ENCODE data around the gene EYS. TPM values are rescaled to one million over a fixed set of nuclear protein-coding genes. Genes with fewer than 3 reads are reported as not detected.

EYS gene
- polyA plus RNA-seq, 2 of the 4 experiments (the other 2 are of a cell fraction), result 0.03 to 0.06 TPM

DNA sequence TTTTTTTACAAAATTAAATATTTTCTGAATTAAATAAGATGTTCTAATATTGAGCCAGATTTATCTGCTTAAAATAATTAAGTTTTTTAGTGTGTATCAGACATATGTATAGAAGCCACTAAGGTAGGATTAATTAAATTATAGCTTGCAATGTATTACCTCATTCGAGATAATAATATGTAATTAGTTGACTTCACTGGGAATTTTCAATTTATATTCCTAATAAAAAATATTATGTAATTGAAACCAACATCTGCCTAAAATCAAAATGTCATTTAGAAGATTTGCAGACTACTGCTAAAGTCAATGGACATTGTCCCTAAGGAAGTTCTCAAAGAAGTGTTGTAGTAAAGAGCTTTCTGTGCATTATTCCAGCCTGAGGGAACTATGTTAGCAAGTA is 254.7 kb downstream of the EYS start:
- 6% methylated on average over 1 of the region's 1 CpG for WGBS (ENCODE audit: missing lambda C conversion rate)
- ATAC-seq (no peak), DNase-seq (ENCODE audit: low read depth in 1 of 2, low spot score in 1 of 2) (no peak), FAIRE-seq (no peak)
- ChIA-PET POLR2A (no interaction called here), CTCF (no interaction called here)
- no peak overlapping the region for H3K27ac ChIP-seq
- no peak overlapping the region for H3K4me2 ChIP-seq
- no peaks in the 10 kb centered on the region for H3K4me1 ChIP-seq
- no peaks in the 10 kb centered on the region for H3K9me3 ChIP-seq
- TF ChIP-seq, protein P1, sequence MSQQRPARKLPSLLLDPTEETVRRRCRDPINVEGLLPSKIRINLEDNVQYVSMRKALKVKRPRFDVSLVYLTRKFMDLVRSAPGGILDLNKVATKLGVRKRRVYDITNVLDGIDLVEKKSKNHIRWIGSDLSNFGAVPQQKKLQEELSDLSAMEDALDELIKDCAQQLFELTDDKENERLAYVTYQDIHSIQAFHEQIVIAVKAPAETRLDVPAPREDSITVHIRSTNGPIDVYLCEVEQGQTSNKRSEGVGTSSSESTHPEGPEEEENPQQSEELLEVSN (IDR thresholded peaks at IDR 0.05; ENCODE audit: borderline replicate concordance, low read depth), result no peak
- TF ChIP-seq BHLHE40 (IDR thresholded peaks at IDR 0.05; ENCODE audit: low read depth, low read length) (no peak), CBX8 (IDR thresholded peaks at IDR 0.05) (no peak), EP300 (IDR thresholded peaks at IDR 0.05) (no peak), FOSB (CRISPR knock-in tag; IDR thresholded peaks at IDR 0.05) (no peak), RFX5 (IDR thresholded peaks at IDR 0.05) (no peak), TP53 (CRISPR knock-in tag; IDR thresholded peaks at IDR 0.05) (no peak), HOXA7 (CRISPR knock-in tag; IDR thresholded peaks at IDR 0.05) (no peak), MAFK (IDR thresholded peaks at IDR 0.05; ENCODE audit: partially characterized antibody) (no peak), SMC3 (IDR thresholded peaks at IDR 0.05) (no peak), CHD4 (IDR thresholded peaks at IDR 0.05; ENCODE audit: borderline replicate concordance) (no peak), ZNF302 (CRISPR knock-in tag; IDR thresholded peaks at IDR 0.05) (no peak), EHMT2 (IDR thresholded peaks at IDR 0.05; ENCODE audit: low read depth) (no peak), GATA3 (IDR thresholded peaks at IDR 0.05; ENCODE audit: borderline replicate concordance) (no peak), NR3C1 (IDR thresholded peaks at IDR 0.05) (no peak)
- TF ChIP-seq, protein P2, sequence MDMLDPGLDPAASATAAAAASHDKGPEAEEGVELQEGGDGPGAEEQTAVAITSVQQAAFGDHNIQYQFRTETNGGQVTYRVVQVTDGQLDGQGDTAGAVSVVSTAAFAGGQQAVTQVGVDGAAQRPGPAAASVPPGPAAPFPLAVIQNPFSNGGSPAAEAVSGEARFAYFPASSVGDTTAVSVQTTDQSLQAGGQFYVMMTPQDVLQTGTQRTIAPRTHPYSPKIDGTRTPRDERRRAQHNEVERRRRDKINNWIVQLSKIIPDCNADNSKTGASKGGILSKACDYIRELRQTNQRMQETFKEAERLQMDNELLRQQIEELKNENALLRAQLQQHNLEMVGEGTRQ (IDR thresholded peaks at IDR 0.05), result no peak
- H3K4me3 ChIP-seq, result no peak overlapping the region

- Histone ChIP-seq H3K4me1 (no peaks in the 10 kb centered on the region), H3K4me3 (no peak overlapping the region), H3K4me2 (no peak overlapping the region), H3K9me3 (no peaks in the 10 kb centered on the region), H3K27ac (no peak overlapping the region)
- TF ChIP-seq FOSB (CRISPR knock-in tag; IDR thresholded peaks at IDR 0.05), result no peak
- TF ChIP-seq POLR2AphosphoS2 (conservative IDR thresholded peaks at IDR 0.05; ENCODE audit: low read length), result no peak
- no peak for TF ChIP-seq EP300 (IDR thresholded peaks at IDR 0.05)
- TF ChIP-seq CHD2 (IDR thresholded peaks at IDR 0.05; ENCODE audit: low read length, partially characterized antibody), result no peak
- TF ChIP-seq KDM1A (IDR thresholded peaks at IDR 0.05; ENCODE audit: low read depth), result no peak
- no peak for TF ChIP-seq RAD21 (conservative IDR thresholded peaks at IDR 0.05 in 1 of 2, IDR thresholded peaks at IDR 0.05 in 1 of 2)
- TF ChIP-seq, protein P3, sequence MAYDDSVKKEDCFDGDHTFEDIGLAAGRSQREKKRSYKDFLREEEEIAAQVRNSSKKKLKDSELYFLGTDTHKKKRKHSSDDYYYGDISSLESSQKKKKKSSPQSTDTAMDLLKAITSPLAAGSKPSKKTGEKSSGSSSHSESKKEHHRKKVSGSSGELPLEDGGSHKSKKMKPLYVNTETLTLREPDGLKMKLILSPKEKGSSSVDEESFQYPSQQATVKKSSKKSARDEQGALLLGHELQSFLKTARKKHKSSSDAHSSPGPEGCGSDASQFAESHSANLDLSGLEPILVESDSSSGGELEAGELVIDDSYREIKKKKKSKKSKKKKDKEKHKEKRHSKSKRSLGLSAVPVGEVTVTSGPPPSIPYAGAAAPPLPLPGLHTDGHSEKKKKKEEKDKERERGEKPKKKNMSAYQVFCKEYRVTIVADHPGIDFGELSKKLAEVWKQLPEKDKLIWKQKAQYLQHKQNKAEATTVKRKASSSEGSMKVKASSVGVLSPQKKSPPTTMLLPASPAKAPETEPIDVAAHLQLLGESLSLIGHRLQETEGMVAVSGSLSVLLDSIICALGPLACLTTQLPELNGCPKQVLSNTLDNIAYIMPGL (CRISPR knock-in tag; IDR thresholded peaks at IDR 0.05; ENCODE audit: borderline replicate concordance), result no peak
- TF ChIP-seq, protein P2 (IDR thresholded peaks at IDR 0.05), result no peak
- no peak for TF ChIP-seq PBX3 (IDR thresholded peaks at IDR 0.05)
- no peak for TF ChIP-seq NPAS2 (CRISPR knock-in tag; IDR thresholded peaks at IDR 0.05; ENCODE audit: borderline replicate concordance)
- TF ChIP-seq JUN (IDR thresholded peaks at IDR 0.05), result no peak
- no peak for TF ChIP-seq BHLHE40 (IDR thresholded peaks at IDR 0.05; ENCODE audit: low read depth, low read length)
- no peak for TF ChIP-seq CHD4 (IDR thresholded peaks at IDR 0.05; ENCODE audit: borderline replicate concordance)
- no peak for TF ChIP-seq EHF (CRISPR knock-in tag; IDR thresholded peaks at IDR 0.05)
- WGBS (ENCODE audit: missing lambda C conversion rate), result 56% methylated on average over 1 of the region's 1 CpG
- ChIA-PET CTCF (no interaction called here), POLR2A (no interaction called here)
- FAIRE-seq (no peak), DNase-seq (ENCODE audit: low read depth in 1 of 2, low spot score in 1 of 2) (peak in 1 of 2 experiments; percentile 0), ATAC-seq (no peak)
These were observed 256.6 kb downstream of the EYS start for GRCh38 chr6:65450451-65450850.

Measured in A549 (cell line).